HK-2 (cell line): ENCODE results near the gene MCF2L2.
"Not testable (repeated sequence)": the region's sequence is repeated elsewhere in the genome, so short reads cannot be mapped to it uniquely, and the experiment has no call there.

Experiments
- DNase-seq: peaks from one replicate; pipeline ENCODE4 v3.0.0-alpha.2; 2018; ENCODE audit not compliant: unreplicated experiment

MCF2L2 gene

GRCh38 chr3:183167975-183168374 is 260.4 kb downstream of the MCF2L2 start:
- DNase-seq, result not testable (repeated sequence)

- no peak for DNase-seq
These were observed 264.9 kb downstream of the MCF2L2 start for GRCh38 chr3:183163563-183163962.

GRCh38 chr3:183161552-183162336 is 266.7 kb downstream of the MCF2L2 start:
- no peak for DNase-seq

- no peak for DNase-seq
These were observed 267.8 kb downstream of the MCF2L2 start for GRCh38 chr3:183160616-183161015.

GRCh38 chr3:183159333-183159732 is 269.1 kb downstream of the MCF2L2 start:
- no peak for DNase-seq

GRCh38 chr3:183158551-183159006 is 269.8 kb downstream of the MCF2L2 start:
- DNase-seq, result no peak

- no peak for DNase-seq
These were observed 270.3 kb downstream of the MCF2L2 start for GRCh38 chr3:183158113-183158512.

- DNase-seq, result no peak
These were observed 272.2 kb downstream of the MCF2L2 start for GRCh38 chr3:183156266-183156665.

GRCh38 chr3:183155499-183155898 is 272.9 kb downstream of the MCF2L2 start:
- DNase-seq, result no peak

GRCh38 chr3:183153210-183153950 is 275.0 kb downstream of the MCF2L2 start:
- DNase-seq, result no peak

- no peak for DNase-seq
These were observed 276.5 kb downstream of the MCF2L2 start for GRCh38 chr3:183151821-183152351.

GRCh38 chr3:183151086-183151485 is 277.3 kb downstream of the MCF2L2 start:
- DNase-seq, result no peak

- DNase-seq, result no peak
These were observed 278.3 kb downstream of the MCF2L2 start for GRCh38 chr3:183149915-183150750.

- DNase-seq, result no peak
These were observed 280.4 kb downstream of the MCF2L2 start for GRCh38 chr3:183148056-183148455.

- DNase-seq, result no peak
These were observed 284.1 kb downstream of the MCF2L2 start for GRCh38 chr3:183144363-183144762.

GRCh38 chr3:183142199-183142598 is 286.2 kb downstream of the MCF2L2 start:
- DNase-seq, result no peak

GRCh38 chr3:183134844-183135243 is 293.6 kb downstream of the MCF2L2 start:
- no peak for DNase-seq

- DNase-seq, result no peak
These were observed 296.0 kb downstream of the MCF2L2 start for GRCh38 chr3:183132409-183132808.

GRCh38 chr3:183131735-183132134 is 296.7 kb downstream of the MCF2L2 start:
- DNase-seq, result no peak

- DNase-seq, result no peak
These were observed 297.2 kb downstream of the MCF2L2 start for GRCh38 chr3:183131186-183131725.

- DNase-seq, result no peak
These were observed 299.2 kb downstream of the MCF2L2 start for GRCh38 chr3:183129243-183129642.

GRCh38 chr3:183128709-183129108 is 299.7 kb downstream of the MCF2L2 start:
- DNase-seq, result no peak
